Measurements from ENCODE around the gene THBS2. TPM values are rescaled to one million over a fixed set of nuclear protein-coding genes. Genes with fewer than 3 reads are reported as not detected.

THBS2 gene
- total RNA-seq, 1 experiment from 2014 or later, result 0.39 TPM

- TF ChIP-seq, protein P1, sequence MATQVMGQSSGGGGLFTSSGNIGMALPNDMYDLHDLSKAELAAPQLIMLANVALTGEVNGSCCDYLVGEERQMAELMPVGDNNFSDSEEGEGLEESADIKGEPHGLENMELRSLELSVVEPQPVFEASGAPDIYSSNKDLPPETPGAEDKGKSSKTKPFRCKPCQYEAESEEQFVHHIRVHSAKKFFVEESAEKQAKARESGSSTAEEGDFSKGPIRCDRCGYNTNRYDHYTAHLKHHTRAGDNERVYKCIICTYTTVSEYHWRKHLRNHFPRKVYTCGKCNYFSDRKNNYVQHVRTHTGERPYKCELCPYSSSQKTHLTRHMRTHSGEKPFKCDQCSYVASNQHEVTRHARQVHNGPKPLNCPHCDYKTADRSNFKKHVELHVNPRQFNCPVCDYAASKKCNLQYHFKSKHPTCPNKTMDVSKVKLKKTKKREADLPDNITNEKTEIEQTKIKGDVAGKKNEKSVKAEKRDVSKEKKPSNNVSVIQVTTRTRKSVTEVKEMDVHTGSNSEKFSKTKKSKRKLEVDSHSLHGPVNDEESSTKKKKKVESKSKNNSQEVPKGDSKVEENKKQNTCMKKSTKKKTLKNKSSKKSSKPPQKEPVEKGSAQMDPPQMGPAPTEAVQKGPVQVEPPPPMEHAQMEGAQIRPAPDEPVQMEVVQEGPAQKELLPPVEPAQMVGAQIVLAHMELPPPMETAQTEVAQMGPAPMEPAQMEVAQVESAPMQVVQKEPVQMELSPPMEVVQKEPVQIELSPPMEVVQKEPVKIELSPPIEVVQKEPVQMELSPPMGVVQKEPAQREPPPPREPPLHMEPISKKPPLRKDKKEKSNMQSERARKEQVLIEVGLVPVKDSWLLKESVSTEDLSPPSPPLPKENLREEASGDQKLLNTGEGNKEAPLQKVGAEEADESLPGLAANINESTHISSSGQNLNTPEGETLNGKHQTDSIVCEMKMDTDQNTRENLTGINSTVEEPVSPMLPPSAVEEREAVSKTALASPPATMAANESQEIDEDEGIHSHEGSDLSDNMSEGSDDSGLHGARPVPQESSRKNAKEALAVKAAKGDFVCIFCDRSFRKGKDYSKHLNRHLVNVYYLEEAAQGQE (IDR thresholded peaks at IDR 0.05; ENCODE audit: low read depth), result no peak
- TF ChIP-seq POLR2A (IDR thresholded peaks at IDR 0.05; ENCODE audit: borderline replicate concordance, extremely low read depth, insufficient read depth, insufficient read length) (no peak), ELF1 (IDR thresholded peaks at IDR 0.05; ENCODE audit: borderline replicate concordance, low read depth) (no peak), CTCF (IDR thresholded peaks at IDR 0.05 in 2 of 3, conservative IDR thresholded peaks at IDR 0.05 in 1 of 3; ENCODE audit: borderline replicate concordance in 1 of 3, insufficient read depth in 1 of 3, low read depth in 2 of 3, low read length in 2 of 3) (no peak), EZH2phosphoT487 (IDR thresholded peaks at IDR 0.05; ENCODE audit: borderline replicate concordance) (no peak), ZNF274 (IDR thresholded peaks at IDR 0.05; ENCODE audit: low read depth, low read length) (no peak), SIN3A (IDR thresholded peaks at IDR 0.05; ENCODE audit: low read depth) (no peak)
Measured at GRCh38 chr6:169247991-169248390, 5.7 kb downstream of the THBS2 start (continued).

GRCh38 chr6:169247419-169247818 is 6.2 kb downstream of the THBS2 start:
- H3K36me3 ChIP-seq (ENCODE audit: control insufficient read depth in 1 of 2, insufficient read depth in 2 of 2, low read length in 2 of 2), result no peaks in the 10 kb centered on the region
- no peaks in the 10 kb centered on the region for H3K9me2 ChIP-seq (ENCODE audit: insufficient read depth)
- H4K20me1 ChIP-seq (ENCODE audit: insufficient read depth), result no peaks in the 10 kb centered on the region
- intact Hi-C loops (cut with micrococcal nuclease), result no loop called here
- ChIA-PET CTCF (no interaction called here), POLR2A (no interaction called here), RAD21 (ENCODE audit: low non-redundant PET in 1 of 2, low total read pairs in 2 of 2, uncharacterized antibody in 2 of 2, unreplicated experiment in 2 of 2) (no interaction called here)
- no peaks in the 10 kb centered on the region for H3K9me3 ChIP-seq (ENCODE audit: control insufficient read depth in 1 of 2, insufficient read depth in 1 of 2, low read depth in 1 of 2, low read length in 2 of 2)
- DNase-seq (ENCODE audit: low read depth, low spot score) (no peak), ATAC-seq (no peak)
- H3K4me1 ChIP-seq (ENCODE audit: control insufficient read depth in 1 of 2, insufficient read depth in 2 of 2, low read length in 2 of 2), result peaks cover 0 to 9% of the 10 kb centered on the region in 2 experiments; a peak in 3 of 4 replicates
- H3K4me3 ChIP-seq (replicated peaks in 1 of 2; ENCODE audit: low read depth in 1 of 2, low read length in 2 of 2), result no peak overlapping the region
- no peak overlapping the region for H2AFZ ChIP-seq (ENCODE audit: low read depth, low read length, poor library complexity, severe bottlenecking)
- no peaks in the 10 kb centered on the region for H3K79me2 ChIP-seq (ENCODE audit: insufficient read depth, low read length)
- no TSS peak for BruUV-seq (replicated peaks)
- no peak overlapping the region for H3K27ac ChIP-seq (ENCODE audit: low read depth, low read length)
- H3K9ac ChIP-seq (ENCODE audit: low read length), result no peak overlapping the region
- H3K4me2 ChIP-seq (ENCODE audit: low read length), result no peak overlapping the region
- no peak for TF ChIP-seq EGR1 (IDR thresholded peaks at IDR 0.05; ENCODE audit: low read depth)
- no peak for TF ChIP-seq POLR2AphosphoS5 (IDR thresholded peaks at IDR 0.05; ENCODE audit: low read depth, low read length)
- TF ChIP-seq POLR2A (IDR thresholded peaks at IDR 0.05; ENCODE audit: borderline replicate concordance, extremely low read depth, insufficient read depth, insufficient read length), result no peak
- TF ChIP-seq SRF (IDR thresholded peaks at IDR 0.05; ENCODE audit: low read depth), result no peak
- TF ChIP-seq CTCF (IDR thresholded peaks at IDR 0.05 in 2 of 3, conservative IDR thresholded peaks at IDR 0.05 in 1 of 3; ENCODE audit: borderline replicate concordance in 1 of 3, insufficient read depth in 1 of 3, low read depth in 2 of 3, low read length in 2 of 3), result no peak
- no peak for TF ChIP-seq ATF3 (IDR thresholded peaks at IDR 0.05)
- TF ChIP-seq CBX3 (IDR thresholded peaks at IDR 0.05; ENCODE audit: low read depth), result no peak
- TF ChIP-seq CEBPB (IDR thresholded peaks at IDR 0.05; ENCODE audit: low read depth), result no peak
- TF ChIP-seq ZFX (IDR thresholded peaks at IDR 0.05), result no peak
- TF ChIP-seq YY1 (IDR thresholded peaks at IDR 0.05; ENCODE audit: extremely low read depth, insufficient replicate concordance, low read depth, low read length), result no peak
- TF ChIP-seq JUND (IDR thresholded peaks at IDR 0.05), result no peak
- TF ChIP-seq ZNF274 (IDR thresholded peaks at IDR 0.05; ENCODE audit: low read depth, low read length), result no peak
- TF ChIP-seq SIN3A (IDR thresholded peaks at IDR 0.05; ENCODE audit: low read depth), result no peak
- TF ChIP-seq SP1 (IDR thresholded peaks at IDR 0.05; ENCODE audit: low read depth), result no peak
- TF ChIP-seq, protein P2, sequence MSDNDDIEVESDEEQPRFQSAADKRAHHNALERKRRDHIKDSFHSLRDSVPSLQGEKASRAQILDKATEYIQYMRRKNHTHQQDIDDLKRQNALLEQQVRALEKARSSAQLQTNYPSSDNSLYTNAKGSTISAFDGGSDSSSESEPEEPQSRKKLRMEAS (IDR thresholded peaks at IDR 0.05), result no peak
- TF ChIP-seq RAD21 (IDR thresholded peaks at IDR 0.05; ENCODE audit: low read depth), result no peak
- H3K27me3 ChIP-seq (ENCODE audit: insufficient read depth, low read length), result no peaks in the 10 kb centered on the region

Data from HCT116 (cell line).